Vagina (tissue), 2 donors: ENCODE measurements around the gene DYNLL2. TPM values are rescaled to one million over a fixed set of nuclear protein-coding genes. Genes with fewer than 3 reads are reported as not detected.
"Not testable (repeated sequence)": the region's sequence is repeated elsewhere in the genome, so short reads cannot be mapped to it uniquely, and the experiment has no call there.

Experiments
- DNase-seq, 2 donors: peaks; one replicate each; pipeline ENCODE4 v3.0.0-alpha.2; 2017; ENCODE audit errors: extremely low spot score in 2 of 2
- H3K27ac ChIP-seq: fragments of 200-600 bp; sonication (generic); one replicate; pipeline ENCODE4 v1.5.1; 2019
- H3K27me3 ChIP-seq: fragments of 200-600 bp; sonication (generic); one replicate; pipeline ENCODE4 v1.5.1; 2019
- H3K36me3 ChIP-seq, 2 donors: fragments of 200-600 bp; sonication (generic); one replicate each; pipeline ENCODE4 v1.5.1; 2017 to 2019
- H3K4me1 ChIP-seq: fragments of 200-600 bp; sonication (generic); one replicate; pipeline ENCODE4 v1.5.1; 2019
- H3K4me3 ChIP-seq, 2 donors: fragments of 200-600 bp; sonication (generic); 1 replicate in 1 of 2; 2 replicates in 1 of 2; pipeline ENCODE4 v1.5.1; 2016 to 2019
- H3K9me3 ChIP-seq: fragments of 200-600 bp; sonication (generic); one replicate; pipeline ENCODE4 v1.5.1; 2019
- POLR2A ChIP-seq, 2 donors: fragments of 450-650 bp; IDR thresholded peaks; one replicate each; pipeline ENCODE4 v1.6.1; 2017; ENCODE audit warnings: antibody characterized with exemption in 2 of 2, mild to moderate bottlenecking in 2 of 2, moderate library complexity in 2 of 2
- POLR2AphosphoS5 ChIP-seq, 2 donors: sonication (generic); formaldehyde crosslinking; IDR thresholded peaks; one replicate each; pipeline ENCODE4 v1.9.0; 2017; ENCODE audit warnings: antibody characterized with exemption in 2 of 2, mild to moderate bottlenecking in 2 of 2, low read depth in 1 of 2; ENCODE audit not compliant: insufficient read depth in 1 of 2
- intact Hi-C: fragments of 100-400 bp; cut with DNase I; formaldehyde crosslinking; loops from one replicate; pipeline ENCODE4 v1.15.1; 2023
- total RNA-seq: library from RNA; depleted of rRNA; stranded (reverse); fragments of >200 nt; gene quantifications from one replicate; pipeline ENCODE4 v1.2.3, GENCODE V29; 2016
- TF ChIP-seq, protein P1 (sequence below), 3 experiments: fragments of 450-650 bp in 2 of 3; fragments of 200-600 bp in 1 of 3; sonication (generic) in 1 of 3; IDR thresholded peaks; one replicate each; pipeline ENCODE4 v1.5.1; 2017 to 2019; ENCODE audit warnings: antibody characterized with exemption in 3 of 3, mild to moderate bottlenecking in 2 of 3, moderate library complexity in 2 of 3

The DYNLL2 gene
- total RNA-seq, 1 donor from 2014 or later = 16.9 TPM

DNA sequence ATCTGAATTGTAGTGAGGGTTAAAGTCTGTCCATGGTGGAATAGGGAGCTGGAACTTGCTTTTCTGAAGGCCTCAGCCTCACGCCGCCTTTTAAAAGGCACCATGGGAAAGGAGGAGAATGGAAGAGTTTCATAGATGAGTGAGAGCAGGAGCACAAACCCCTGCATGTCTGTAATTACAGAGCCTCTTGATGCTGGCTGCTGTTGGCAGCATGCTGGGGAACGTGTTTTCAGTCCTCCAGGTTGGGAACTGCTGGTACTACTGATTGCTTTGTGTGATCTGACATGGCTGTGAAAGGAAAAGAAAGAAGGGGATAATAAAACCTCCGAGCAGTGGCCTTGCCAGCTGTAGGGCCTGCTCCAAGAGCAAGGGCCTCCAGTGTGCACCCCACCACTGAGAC is 16.8 kb upstream of the DYNLL2 start:
- H3K36me3 ChIP-seq = no peaks in the 10 kb centered on the region
- H3K4me1 ChIP-seq = no peaks in the 10 kb centered on the region
- H3K9me3 ChIP-seq = no peaks in the 10 kb centered on the region
- DNase-seq = no peak
- H3K27ac ChIP-seq = no peak overlapping the region
- H3K4me3 ChIP-seq = no peak overlapping the region
- no peaks in the 10 kb centered on the region for H3K27me3 ChIP-seq
- intact Hi-C loops = no loop called here
- TF ChIP-seq POLR2A (IDR thresholded peaks at IDR 0.05) (no peak), POLR2AphosphoS5 (IDR thresholded peaks at IDR 0.05; ENCODE audit: insufficient read depth in 1 of 2, low read depth in 1 of 2) (no peak)
- TF ChIP-seq, protein P1, sequence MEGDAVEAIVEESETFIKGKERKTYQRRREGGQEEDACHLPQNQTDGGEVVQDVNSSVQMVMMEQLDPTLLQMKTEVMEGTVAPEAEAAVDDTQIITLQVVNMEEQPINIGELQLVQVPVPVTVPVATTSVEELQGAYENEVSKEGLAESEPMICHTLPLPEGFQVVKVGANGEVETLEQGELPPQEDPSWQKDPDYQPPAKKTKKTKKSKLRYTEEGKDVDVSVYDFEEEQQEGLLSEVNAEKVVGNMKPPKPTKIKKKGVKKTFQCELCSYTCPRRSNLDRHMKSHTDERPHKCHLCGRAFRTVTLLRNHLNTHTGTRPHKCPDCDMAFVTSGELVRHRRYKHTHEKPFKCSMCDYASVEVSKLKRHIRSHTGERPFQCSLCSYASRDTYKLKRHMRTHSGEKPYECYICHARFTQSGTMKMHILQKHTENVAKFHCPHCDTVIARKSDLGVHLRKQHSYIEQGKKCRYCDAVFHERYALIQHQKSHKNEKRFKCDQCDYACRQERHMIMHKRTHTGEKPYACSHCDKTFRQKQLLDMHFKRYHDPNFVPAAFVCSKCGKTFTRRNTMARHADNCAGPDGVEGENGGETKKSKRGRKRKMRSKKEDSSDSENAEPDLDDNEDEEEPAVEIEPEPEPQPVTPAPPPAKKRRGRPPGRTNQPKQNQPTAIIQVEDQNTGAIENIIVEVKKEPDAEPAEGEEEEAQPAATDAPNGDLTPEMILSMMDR (IDR thresholded peaks at IDR 0.05) = no peak

DNA sequence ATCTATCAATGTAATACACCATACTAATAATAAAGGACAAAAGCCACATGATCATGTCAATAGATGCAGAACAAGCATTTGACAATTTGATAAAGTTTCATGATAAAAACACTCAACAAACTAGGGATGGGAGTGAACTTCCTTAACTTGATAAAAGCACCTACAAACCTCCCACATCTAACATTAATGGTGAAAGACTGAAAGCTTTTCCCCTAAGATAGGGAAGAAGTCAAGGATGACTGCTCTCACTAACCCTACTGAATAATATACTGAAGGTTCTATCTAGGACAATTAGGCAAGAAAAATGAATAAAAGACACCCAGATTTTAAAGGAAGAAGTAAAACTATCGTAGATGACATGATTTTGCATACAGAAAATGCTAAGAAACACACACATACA is 10.4 kb upstream of the DYNLL2 start:
- intact Hi-C loops = no loop called here
- Histone ChIP-seq H3K27me3 (no peaks in the 10 kb centered on the region), H3K4me3 (no peak overlapping the region), H3K9me3 (no peaks in the 10 kb centered on the region), H3K4me1 (no peaks in the 10 kb centered on the region), H3K27ac (no peak overlapping the region), H3K36me3 (no peaks in the 10 kb centered on the region)
- TF ChIP-seq, protein P1 (IDR thresholded peaks at IDR 0.05) = no peak
- TF ChIP-seq POLR2A (IDR thresholded peaks at IDR 0.05) (no peak), POLR2AphosphoS5 (IDR thresholded peaks at IDR 0.05; ENCODE audit: insufficient read depth in 1 of 2, low read depth in 1 of 2) (no peak)
- DNase-seq = no peak

DNA sequence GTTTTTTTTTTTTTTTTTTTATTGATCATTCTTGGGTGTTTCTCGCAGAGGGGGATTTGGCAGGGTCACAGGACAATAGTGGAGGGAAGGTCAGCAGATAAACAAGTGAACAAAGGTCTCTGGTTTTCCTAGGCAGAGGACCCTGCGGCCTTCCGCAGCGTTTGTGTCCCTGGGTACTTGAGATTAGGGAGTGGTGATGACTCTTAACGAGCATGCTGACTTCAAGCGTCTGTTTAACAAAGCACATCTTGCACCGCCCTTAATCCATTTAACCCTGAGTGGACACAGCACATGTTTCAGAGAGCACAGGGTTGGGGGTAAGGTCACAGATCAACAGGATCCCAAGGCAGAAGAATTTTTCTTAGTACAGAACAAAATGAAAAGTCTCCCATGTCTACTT is 10.0 kb upstream of the DYNLL2 start:
- DNase-seq, H3K27me3 ChIP-seq, H3K36me3 ChIP-seq, H3K9me3 ChIP-seq, intact Hi-C loops, H3K4me1 ChIP-seq, H3K4me3 ChIP-seq, H3K27ac ChIP-seq: not testable (repeated sequence)

DNA sequence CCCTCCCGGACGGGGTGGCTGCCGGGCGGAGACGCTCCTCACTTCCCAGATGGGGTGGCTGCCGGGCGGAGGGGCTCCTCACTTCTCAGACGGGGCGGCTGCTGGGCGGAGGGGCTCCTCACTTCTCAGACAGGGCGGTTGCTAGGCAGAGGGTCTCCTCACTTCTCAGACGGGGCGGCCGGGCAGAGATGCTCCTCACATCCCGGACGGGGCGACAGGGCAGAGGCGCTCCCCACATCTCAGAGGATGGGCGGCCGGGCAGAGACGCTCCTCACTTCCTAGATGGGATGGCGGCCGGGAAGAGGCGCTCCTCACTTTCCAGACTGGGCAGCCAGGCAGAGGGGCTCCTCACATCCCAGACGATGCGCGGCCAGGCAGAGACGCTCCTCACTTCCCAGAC is 8.8 kb upstream of the DYNLL2 start:
- H3K4me3 ChIP-seq, H3K9me3 ChIP-seq, H3K27me3 ChIP-seq, H3K27ac ChIP-seq, intact Hi-C loops, DNase-seq, H3K36me3 ChIP-seq, H3K4me1 ChIP-seq: not testable (repeated sequence)

DNA sequence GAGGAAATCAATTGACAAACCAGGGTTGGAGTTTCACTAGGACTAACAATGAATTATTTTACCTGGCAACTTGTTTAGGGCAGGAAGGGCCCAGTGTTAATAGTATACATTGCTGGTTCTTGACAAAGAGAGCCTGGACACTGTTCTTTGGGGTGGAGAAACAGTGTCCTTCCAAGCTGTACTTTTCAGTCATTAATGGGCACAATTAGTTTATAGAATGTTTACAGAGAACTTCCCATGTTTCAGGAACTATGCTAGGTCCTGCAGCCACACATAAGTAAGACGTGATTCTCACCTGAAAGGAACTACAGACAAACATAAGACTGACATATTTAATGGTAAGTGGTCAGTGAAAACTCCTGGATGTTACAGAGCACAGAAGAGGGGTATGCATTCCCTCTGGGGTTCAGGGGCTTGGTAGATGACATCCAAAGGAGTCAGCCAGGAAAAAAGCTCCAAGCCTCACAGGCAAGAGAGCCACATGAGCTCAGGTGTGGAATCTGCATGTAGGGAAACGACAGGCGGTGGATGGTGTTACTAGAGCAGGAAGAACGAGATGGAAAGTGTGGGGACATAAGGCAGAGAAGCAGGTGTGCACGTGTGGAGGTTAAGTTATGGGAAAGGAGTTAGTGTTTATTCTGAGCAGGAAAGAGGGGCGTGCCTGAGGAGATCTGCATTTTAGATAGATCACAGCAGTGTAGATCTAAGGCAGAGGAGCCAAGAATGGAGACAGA is 3.8 kb upstream of the DYNLL2 start:
- TF ChIP-seq, protein P1 (IDR thresholded peaks at IDR 0.05) = no peak
- TF ChIP-seq POLR2AphosphoS5 (IDR thresholded peaks at IDR 0.05; ENCODE audit: insufficient read depth in 1 of 2, low read depth in 1 of 2) (no peak), POLR2A (IDR thresholded peaks at IDR 0.05) (no peak)
- Histone ChIP-seq H3K27me3 (no peaks in the 10 kb centered on the region), H3K36me3 (no peaks in the 10 kb centered on the region), H3K27ac (no peak overlapping the region), H3K4me1 (peaks cover 9% of the 10 kb centered on the region), H3K9me3 (no peaks in the 10 kb centered on the region), H3K4me3 (no peak overlapping the region)
- intact Hi-C loops = no loop called here
- DNase-seq = peak in 1 of 2 donors; percentile 14

DNA sequence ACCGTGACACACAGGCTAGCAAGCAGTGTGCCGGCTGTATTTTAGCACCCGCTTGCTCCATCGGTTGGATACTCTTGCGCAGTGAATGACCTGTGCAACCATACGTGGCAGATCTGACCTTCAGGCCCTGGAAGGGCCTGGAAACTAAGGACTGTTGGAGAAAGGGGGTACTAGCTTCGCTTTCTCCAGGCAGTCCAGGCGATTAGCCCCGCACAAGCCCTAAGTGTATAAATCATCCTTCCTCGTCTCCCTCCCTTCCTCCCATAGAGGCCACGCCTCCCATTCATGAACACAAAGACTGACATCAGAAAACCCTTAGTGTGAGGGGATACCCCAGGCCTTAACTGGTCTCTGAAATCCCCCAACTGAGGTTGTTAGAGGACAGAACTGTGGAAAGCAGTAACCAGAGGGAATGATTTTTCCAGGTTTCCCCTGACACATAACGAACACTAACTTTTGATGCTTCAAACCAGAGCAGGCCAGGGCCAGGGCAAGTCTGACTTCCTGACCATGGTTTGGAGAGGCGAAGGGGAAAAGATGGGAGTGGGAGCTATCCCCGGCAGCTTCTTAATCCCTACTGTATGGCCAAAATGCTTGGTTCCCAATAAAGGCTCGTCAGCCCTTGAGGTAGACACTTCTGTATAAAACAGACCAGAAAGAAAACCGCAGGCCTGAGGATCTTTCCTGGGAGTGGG is 1.4 kb upstream of the DYNLL2 start:
- Histone ChIP-seq H3K36me3 (peaks cover 0 to under 1% of the 10 kb centered on the region in 2 donors), H3K27me3 (no peaks in the 10 kb centered on the region), H3K4me1 (peaks cover 32% of the 10 kb centered on the region), H3K27ac (no peak overlapping the region), H3K9me3 (no peaks in the 10 kb centered on the region), H3K4me3 (no peak overlapping the region)
- TF ChIP-seq POLR2AphosphoS5 (IDR thresholded peaks at IDR 0.05; ENCODE audit: insufficient read depth in 1 of 2, low read depth in 1 of 2) (no peak), POLR2A (IDR thresholded peaks at IDR 0.05) (no peak)
- TF ChIP-seq, protein P1 (IDR thresholded peaks at IDR 0.05) = no peak
- peak in 1 of 2 donors; percentile 70 for DNase-seq
- intact Hi-C loops = no loop called here
